Neural progenitor cell (in vitro differentiated cells): Measurements from ENCODE around the gene MOG. TPM values are rescaled to one million over a fixed set of nuclear protein-coding genes. Genes with fewer than 3 reads are reported as not detected.

ENCODE experiments used
- DNase-seq: peaks from one replicate; pipeline ENCODE4 v3.0.0-alpha.2; 2016; ENCODE audit warnings: low spot score
- H2AFZ ChIP-seq: fragments of 200-600 bp; sonication (generic); replicated peaks from 2 replicates; pipeline ENCODE4 v1.6.1; 2016; ENCODE audit warnings: antibody characterized with exemption
- H3F3A ChIP-seq: fragments of 200-600 bp; sonication (generic); 2 replicates; pipeline ENCODE4 v1.6.1; 2016; ENCODE audit warnings: antibody characterized with exemption, low read depth
- H3K27ac ChIP-seq: fragments of 200-600 bp; sonication (generic); 2 replicates; pipeline ENCODE4 v1.5.1; 2016; ENCODE audit warnings: mild to moderate bottlenecking
- H3K27me3 ChIP-seq: fragments of 200-600 bp; sonication (generic); 2 replicates; pipeline ENCODE4 v1.6.1; 2016; ENCODE audit warnings: mild to moderate bottlenecking, moderate library complexity
- H3K36me3 ChIP-seq: fragments of 200-600 bp; sonication (generic); 2 replicates; pipeline ENCODE4 v1.5.1; 2016
- H3K4me1 ChIP-seq: fragments of 200-600 bp; sonication (generic); 2 replicates; pipeline ENCODE4 v1.6.1; 2016; ENCODE audit warnings: mixed run types
- H3K4me2 ChIP-seq: fragments of 200-600 bp; sonication (generic); 2 replicates; pipeline ENCODE4 v1.6.1; 2016
- H3K4me3 ChIP-seq: fragments of 200-600 bp; sonication (generic); 2 replicates; pipeline ENCODE4 v1.5.1; 2016
- H3K79me2 ChIP-seq: fragments of 200-600 bp; sonication (generic); 2 replicates; pipeline ENCODE4 v1.6.1; 2016; ENCODE audit warnings: low read depth
- H3K9ac ChIP-seq: fragments of 200-600 bp; sonication (generic); 2 replicates; pipeline ENCODE4 v1.6.1; 2016
- H3K9me3 ChIP-seq: fragments of 200-600 bp; sonication (generic); 2 replicates; pipeline ENCODE4 v1.5.1; 2016; ENCODE audit warnings: low read depth
- H4K20me1 ChIP-seq: fragments of 200-600 bp; sonication (generic); 2 replicates; pipeline ENCODE4 v1.6.1; 2016; ENCODE audit warnings: low read depth
- H3K27ac Mint-ChIP-seq: 3 replicates; pipeline ENCODE4 v1.8.0; 2021; ENCODE audit warnings: mixed read lengths
- H3K27me3 Mint-ChIP-seq: 2 replicates; pipeline ENCODE4 v1.8.0; 2022; ENCODE audit warnings: low read depth, mild to moderate bottlenecking, inconsistent platforms, moderate library complexity, mixed read lengths; ENCODE audit not compliant: insufficient read depth
- H3K36me3 Mint-ChIP-seq: 3 replicates; pipeline ENCODE4 v1.8.0; 2021; ENCODE audit warnings: mixed read lengths
- H3K4me1 Mint-ChIP-seq: 3 replicates; pipeline ENCODE4 v1.8.0; 2021; ENCODE audit warnings: mixed read lengths
- H3K4me3 Mint-ChIP-seq: 3 replicates; pipeline ENCODE4 v1.8.0; 2021; ENCODE audit warnings: mild to moderate bottlenecking, moderate library complexity, mixed read lengths
- H3K9me3 Mint-ChIP-seq: 3 replicates; pipeline ENCODE4 v1.8.0; 2020; ENCODE audit warnings: mixed read lengths
- EZH2 ChIP-seq: fragments of 200-600 bp; sonication (generic); IDR thresholded peaks from 2 replicates; pipeline ENCODE4 v1.6.1; 2017; ENCODE audit warnings: antibody characterized with exemption, mild to moderate bottlenecking, moderate library complexity
- EZH2phosphoT487 ChIP-seq: fragments of 200-600 bp; sonication (generic); IDR thresholded peaks from 2 replicates; pipeline ENCODE4 v1.6.1; 2017; ENCODE audit warnings: antibody characterized with exemption
- total RNA-seq: library from RNA; depleted of rRNA; stranded (reverse); fragments of >200 nt; gene quantifications from 2 replicates; pipeline ENCODE4 v1.2.3, GENCODE V29; 2015; ENCODE audit warnings: low replicate concordance
- TF ChIP-seq, protein P1 (sequence below): fragments of 200-600 bp; sonication (generic); IDR thresholded peaks from 2 replicates; pipeline ENCODE4 v1.5.1; 2017; ENCODE audit warnings: antibody characterized with exemption, mild to moderate bottlenecking

MOG gene
- total RNA-seq, 1 donor from 2014 or later: not detected

DNA sequence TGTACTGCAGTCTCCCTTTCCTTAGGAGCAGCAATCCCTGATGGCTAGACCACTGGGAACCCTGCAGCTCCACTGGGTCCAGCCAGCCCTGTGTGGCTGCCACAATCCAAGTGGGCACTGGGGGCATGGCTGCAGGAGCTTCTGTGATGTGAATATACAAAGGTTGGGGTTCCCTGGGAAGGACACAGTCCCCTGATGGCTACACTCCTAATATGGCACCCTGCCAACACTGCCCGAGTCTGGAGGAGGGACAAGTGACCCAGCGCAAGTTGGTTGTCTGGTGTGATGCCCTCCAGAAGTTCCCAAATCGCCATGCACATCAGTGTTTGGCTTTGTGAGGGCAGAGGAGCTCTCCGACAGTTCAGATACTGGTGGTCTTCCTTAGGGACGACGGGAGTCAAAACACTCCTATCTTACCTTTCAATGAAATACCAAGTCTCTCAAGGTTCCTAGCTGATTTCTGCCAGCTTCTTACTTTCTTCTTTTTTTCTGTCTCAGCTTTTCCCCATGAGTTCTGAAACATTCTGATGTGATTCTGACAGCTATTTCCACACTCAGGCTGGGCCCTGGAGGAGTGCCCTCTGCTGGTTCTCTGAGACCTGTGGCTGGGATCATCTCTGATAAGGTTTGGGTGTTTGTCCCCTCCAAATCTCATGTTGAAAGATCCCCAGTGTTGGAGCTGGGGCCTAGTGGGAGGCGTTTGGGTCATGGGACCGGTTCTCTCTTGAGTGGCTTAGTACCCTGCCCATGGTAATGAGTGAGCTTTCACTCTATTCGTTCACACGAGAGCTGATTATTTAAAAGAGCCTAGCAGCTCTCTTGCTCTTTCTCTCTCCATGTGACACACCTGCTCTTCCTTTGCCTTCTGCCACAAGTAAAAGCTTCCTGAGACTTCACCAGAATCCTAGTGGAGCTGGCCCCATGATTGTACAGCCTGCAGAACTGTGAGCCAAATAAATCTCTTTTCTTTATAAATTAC, 39.5 kb downstream of the MOG start:
- H3F3A ChIP-seq: no peaks in the 10 kb centered on the region
- no peak overlapping the region for H3K4me3 ChIP-seq
- no peak for TF ChIP-seq EZH2
- TF ChIP-seq, protein P1, sequence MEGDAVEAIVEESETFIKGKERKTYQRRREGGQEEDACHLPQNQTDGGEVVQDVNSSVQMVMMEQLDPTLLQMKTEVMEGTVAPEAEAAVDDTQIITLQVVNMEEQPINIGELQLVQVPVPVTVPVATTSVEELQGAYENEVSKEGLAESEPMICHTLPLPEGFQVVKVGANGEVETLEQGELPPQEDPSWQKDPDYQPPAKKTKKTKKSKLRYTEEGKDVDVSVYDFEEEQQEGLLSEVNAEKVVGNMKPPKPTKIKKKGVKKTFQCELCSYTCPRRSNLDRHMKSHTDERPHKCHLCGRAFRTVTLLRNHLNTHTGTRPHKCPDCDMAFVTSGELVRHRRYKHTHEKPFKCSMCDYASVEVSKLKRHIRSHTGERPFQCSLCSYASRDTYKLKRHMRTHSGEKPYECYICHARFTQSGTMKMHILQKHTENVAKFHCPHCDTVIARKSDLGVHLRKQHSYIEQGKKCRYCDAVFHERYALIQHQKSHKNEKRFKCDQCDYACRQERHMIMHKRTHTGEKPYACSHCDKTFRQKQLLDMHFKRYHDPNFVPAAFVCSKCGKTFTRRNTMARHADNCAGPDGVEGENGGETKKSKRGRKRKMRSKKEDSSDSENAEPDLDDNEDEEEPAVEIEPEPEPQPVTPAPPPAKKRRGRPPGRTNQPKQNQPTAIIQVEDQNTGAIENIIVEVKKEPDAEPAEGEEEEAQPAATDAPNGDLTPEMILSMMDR: peak; percentile 64
- peak overlapping the region; percentile 63 for H2AFZ ChIP-seq
- Mint-ChIP-seq H3K36me3 (no peaks in the 10 kb centered on the region), H3K4me3 (no peak overlapping the region), H3K27ac (no peak overlapping the region), H3K27me3 (peaks cover 3% of the 10 kb centered on the region), H3K9me3 (peaks cover 11% of the 10 kb centered on the region), H3K4me1 (no peaks in the 10 kb centered on the region)
- H3K9me3 ChIP-seq: no peaks in the 10 kb centered on the region
- H3K79me2 ChIP-seq: no peaks in the 10 kb centered on the region
- no peaks in the 10 kb centered on the region for H4K20me1 ChIP-seq
- no peak overlapping the region for H3K27ac ChIP-seq
- H3K27me3 ChIP-seq: no peaks in the 10 kb centered on the region
- no peaks in the 10 kb centered on the region for H3K4me1 ChIP-seq
- no peaks in the 10 kb centered on the region for H3K36me3 ChIP-seq
- H3K9ac ChIP-seq: no peak overlapping the region
- no peak overlapping the region for H3K4me2 ChIP-seq
- DNase-seq: peak; percentile 49

DNA sequence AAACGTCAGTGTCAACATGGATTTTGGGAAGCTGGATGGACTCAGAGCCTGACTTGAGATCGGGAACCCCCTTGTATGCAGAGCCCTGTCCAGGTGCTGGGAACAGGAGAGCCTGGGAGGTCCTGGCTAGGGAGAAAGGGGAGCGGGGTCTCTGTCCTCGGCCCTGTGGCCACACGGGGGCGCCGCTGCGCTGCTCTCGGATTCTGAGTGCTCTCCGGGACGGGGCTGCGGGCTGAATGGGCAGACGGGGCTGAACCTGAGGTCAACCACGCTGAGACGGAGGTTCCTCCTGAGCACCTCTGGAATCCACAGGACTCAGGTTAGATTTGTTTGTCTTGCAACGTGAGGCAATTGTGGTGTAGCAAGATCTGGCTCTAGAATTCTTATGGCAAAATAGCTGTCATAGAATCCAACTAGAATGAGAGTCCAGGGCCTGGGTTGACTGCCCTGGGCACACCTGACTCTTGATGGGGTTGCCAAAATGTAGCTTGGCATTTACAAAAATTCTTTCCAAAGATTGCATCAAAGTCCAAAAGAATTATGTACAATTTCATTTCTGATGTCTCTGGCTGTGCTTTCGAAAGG, 45.7 kb downstream of the MOG start:
- H3K4me1 ChIP-seq: no peaks in the 10 kb centered on the region
- Mint-ChIP-seq H3K4me1 (no peaks in the 10 kb centered on the region), H3K36me3 (no peaks in the 10 kb centered on the region), H3K4me3 (no peak overlapping the region), H3K9me3 (no peaks in the 10 kb centered on the region), H3K27me3 (peaks cover 14% of the 10 kb centered on the region), H3K27ac (no peak overlapping the region)
- H3K9ac ChIP-seq: no peak overlapping the region
- peaks cover 15% of the 10 kb centered on the region for H3K27me3 ChIP-seq
- no peaks in the 10 kb centered on the region for H4K20me1 ChIP-seq
- H2AFZ ChIP-seq: no peak overlapping the region
- no peaks in the 10 kb centered on the region for H3F3A ChIP-seq
- no peak overlapping the region for H3K27ac ChIP-seq
- no peaks in the 10 kb centered on the region for H3K79me2 ChIP-seq
- TF ChIP-seq, protein P1: peak; percentile 72
- no peak for TF ChIP-seq EZH2phosphoT487
- no peak overlapping the region for H3K4me3 ChIP-seq
- H3K9me3 ChIP-seq: no peaks in the 10 kb centered on the region
- no peaks in the 10 kb centered on the region for H3K36me3 ChIP-seq
- no peak overlapping the region for H3K4me2 ChIP-seq
- DNase-seq: peak; percentile 84

DNA sequence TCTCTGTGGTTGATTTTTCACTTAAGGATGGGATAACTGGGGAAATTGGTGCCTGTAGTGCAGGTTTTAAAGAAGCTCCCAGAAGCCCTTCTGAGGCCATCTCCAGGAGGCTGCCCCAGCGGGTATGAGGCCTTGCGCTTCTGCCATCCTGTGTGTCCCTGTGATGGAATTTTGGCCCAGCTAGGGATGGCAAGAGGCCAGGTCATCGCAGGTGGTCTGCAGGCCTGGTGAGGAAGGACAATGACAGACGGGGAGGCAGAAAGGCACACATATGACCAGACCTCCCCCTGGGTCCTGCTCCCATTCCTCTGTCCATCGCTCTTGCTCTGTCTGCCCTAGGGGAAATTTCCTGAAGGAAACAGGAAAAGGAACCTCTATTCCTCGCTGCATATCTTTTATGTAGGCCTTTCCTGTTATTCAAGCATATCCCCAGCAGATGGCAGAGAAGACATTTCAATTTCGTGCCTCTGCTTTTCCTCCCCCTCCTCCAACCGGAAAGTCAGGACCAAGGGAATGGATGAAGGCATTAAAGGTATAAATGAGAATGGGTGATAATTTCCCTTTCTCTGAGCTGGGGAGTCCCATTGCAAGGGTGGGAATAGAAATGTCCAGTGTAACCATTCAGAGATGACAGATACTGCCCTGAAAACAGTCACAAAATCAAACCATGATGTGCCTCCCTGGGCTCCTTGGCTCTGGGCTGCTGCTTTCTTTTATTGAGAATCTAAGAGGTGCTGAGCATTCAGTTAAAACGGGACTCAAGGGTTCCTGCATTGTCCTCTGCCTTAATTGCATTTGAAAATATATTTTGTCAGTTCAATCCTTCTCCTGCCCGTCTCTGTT, 48.7 kb downstream of the MOG start:
- Mint-ChIP-seq H3K4me1 (no peaks in the 10 kb centered on the region), H3K4me3 (no peak overlapping the region)
- peak; percentile 58 for DNase-seq

More for the DNA sequence above, 48.7 kb downstream of the MOG start:
- Mint-ChIP-seq H3K9me3 (no peaks in the 10 kb centered on the region), H3K36me3 (no peaks in the 10 kb centered on the region), H3K27me3 (peaks cover 16% of the 10 kb centered on the region), H3K27ac (no peak overlapping the region)
- no peak overlapping the region for H3K9ac ChIP-seq
- H3K4me3 ChIP-seq: no peak overlapping the region
- no peak overlapping the region for H3K27ac ChIP-seq
- no peak overlapping the region for H3K4me2 ChIP-seq
- H3K36me3 ChIP-seq: no peaks in the 10 kb centered on the region
- H3K79me2 ChIP-seq: no peaks in the 10 kb centered on the region
- no peaks in the 10 kb centered on the region for H3F3A ChIP-seq
- H2AFZ ChIP-seq: peak overlapping the region; percentile 22
- no peaks in the 10 kb centered on the region for H4K20me1 ChIP-seq
- no peaks in the 10 kb centered on the region for H3K4me1 ChIP-seq
- H3K27me3 ChIP-seq: peaks cover 15% of the 10 kb centered on the region
- no peaks in the 10 kb centered on the region for H3K9me3 ChIP-seq
- TF ChIP-seq EZH2phosphoT487 (no peak), EZH2 (no peak)
- TF ChIP-seq, protein P1: peak; percentile 68
